ENCODE measurements around the gene TUBA1B. TPM values are rescaled to one million over a fixed set of nuclear protein-coding genes. Genes with fewer than 3 reads are reported as not detected.

TUBA1B gene
- total and polyA plus RNA-seq, 2 of the 13 experiments (the other 11 are each of a cell fraction or from before 2014, with no cell fraction given), result 1,275 to 1,353 TPM

DNA sequence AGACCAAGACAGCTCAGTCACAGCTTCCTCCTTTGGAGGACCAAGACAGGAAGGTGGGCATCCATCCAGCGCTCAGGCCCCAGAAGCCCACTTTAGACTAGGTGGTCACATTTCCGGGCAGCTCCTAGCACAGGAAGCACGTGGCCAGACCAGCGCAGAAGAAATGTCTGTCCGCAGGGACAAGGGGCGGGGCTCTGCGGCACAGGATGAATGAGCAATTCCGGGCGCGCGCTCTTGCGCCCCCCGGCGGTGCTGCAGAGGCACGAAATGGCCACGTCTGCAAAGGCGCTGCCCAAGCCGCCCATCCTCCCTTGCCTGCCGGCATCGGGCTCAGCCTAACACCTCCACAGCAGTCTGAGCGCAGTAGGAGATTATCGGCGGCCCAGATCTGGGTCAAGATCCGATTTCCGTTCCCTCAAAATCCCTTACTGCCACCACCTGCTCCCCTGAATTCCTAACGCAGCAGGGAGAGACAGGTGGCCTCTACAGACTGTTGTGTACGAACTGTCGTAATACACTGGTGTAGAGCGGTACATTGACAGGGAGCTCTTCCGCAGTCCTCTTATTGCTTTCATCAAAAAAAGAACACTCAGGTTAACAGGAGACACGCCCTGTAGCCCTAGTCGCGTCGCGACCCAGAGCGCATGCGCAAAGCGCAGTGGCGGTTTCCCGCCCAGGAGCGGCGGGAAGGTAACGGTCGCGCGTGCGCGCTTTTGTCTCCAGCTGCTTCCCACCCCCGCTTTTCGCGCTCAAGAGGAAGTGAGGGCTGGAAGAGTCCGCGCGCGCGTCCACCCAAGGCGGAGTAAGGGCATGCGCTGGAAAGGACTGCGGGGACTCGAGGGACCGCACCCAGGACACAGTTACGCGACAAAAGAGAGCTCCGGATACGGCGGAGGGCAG lies 794 bp downstream of the TUBA1B start (continued):
- TF ChIP-seq ZBTB34 (CRISPR knock-in tag; IDR thresholded peaks at IDR 0.05) (peak; percentile 64; the same call in 1 of the 2 replicates), ZNF225 (CRISPR knock-in tag; IDR thresholded peaks at IDR 0.05) (no peak), HNRNPLL (IDR thresholded peaks at IDR 0.05; ENCODE audit: low read depth, low read length, poor library complexity, severe bottlenecking) (no peak), ZNF484 (CRISPR knock-in tag; IDR thresholded peaks at IDR 0.05; ENCODE audit: borderline replicate concordance, low read depth) (no peak), ARHGAP35 (CRISPR knock-in tag; IDR thresholded peaks at IDR 0.05; ENCODE audit: borderline replicate concordance) (peak; percentile 34), ZKSCAN5 (CRISPR knock-in tag; IDR thresholded peaks at IDR 0.05) (peak; percentile 61; the same call in 1 of the 2 replicates), CEBPZ (IDR thresholded peaks at IDR 0.05; ENCODE audit: low read length) (no peak), ZNF280B (CRISPR knock-in tag; IDR thresholded peaks at IDR 0.05; ENCODE audit: borderline replicate concordance) (no peak; the same call in 1 of the 2 replicates), KLF9 (CRISPR knock-in tag; IDR thresholded peaks at IDR 0.05; ENCODE audit: low read depth) (peak; percentile 66)
- TF ChIP-seq, protein P1, sequence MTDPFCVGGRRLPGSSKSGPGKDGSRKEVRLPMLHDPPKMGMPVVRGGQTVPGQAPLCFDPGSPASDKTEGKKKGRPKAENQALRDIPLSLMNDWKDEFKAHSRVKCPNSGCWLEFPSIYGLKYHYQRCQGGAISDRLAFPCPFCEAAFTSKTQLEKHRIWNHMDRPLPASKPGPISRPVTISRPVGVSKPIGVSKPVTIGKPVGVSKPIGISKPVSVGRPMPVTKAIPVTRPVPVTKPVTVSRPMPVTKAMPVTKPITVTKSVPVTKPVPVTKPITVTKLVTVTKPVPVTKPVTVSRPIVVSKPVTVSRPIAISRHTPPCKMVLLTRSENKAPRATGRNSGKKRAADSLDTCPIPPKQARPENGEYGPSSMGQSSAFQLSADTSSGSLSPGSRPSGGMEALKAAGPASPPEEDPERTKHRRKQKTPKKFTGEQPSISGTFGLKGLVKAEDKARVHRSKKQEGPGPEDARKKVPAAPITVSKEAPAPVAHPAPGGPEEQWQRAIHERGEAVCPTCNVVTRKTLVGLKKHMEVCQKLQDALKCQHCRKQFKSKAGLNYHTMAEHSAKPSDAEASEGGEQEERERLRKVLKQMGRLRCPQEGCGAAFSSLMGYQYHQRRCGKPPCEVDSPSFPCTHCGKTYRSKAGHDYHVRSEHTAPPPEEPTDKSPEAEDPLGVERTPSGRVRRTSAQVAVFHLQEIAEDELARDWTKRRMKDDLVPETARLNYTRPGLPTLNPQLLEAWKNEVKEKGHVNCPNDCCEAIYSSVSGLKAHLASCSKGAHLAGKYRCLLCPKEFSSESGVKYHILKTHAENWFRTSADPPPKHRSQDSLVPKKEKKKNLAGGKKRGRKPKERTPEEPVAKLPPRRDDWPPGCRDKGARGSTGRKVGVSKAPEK (CRISPR knock-in tag; IDR thresholded peaks at IDR 0.05; ENCODE audit: borderline replicate concordance), result no peak
- TF ChIP-seq, protein P2, sequence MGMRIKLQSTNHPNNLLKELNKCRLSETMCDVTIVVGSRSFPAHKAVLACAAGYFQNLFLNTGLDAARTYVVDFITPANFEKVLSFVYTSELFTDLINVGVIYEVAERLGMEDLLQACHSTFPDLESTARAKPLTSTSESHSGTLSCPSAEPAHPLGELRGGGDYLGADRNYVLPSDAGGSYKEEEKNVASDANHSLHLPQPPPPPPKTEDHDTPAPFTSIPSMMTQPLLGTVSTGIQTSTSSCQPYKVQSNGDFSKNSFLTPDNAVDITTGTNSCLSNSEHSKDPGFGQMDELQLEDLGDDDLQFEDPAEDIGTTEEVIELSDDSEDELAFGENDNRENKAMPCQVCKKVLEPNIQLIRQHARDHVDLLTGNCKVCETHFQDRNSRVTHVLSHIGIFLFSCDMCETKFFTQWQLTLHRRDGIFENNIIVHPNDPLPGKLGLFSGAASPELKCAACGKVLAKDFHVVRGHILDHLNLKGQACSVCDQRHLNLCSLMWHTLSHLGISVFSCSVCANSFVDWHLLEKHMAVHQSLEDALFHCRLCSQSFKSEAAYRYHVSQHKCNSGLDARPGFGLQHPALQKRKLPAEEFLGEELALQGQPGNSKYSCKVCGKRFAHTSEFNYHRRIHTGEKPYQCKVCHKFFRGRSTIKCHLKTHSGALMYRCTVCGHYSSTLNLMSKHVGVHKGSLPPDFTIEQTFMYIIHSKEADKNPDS (CRISPR knock-in tag; IDR thresholded peaks at IDR 0.05), result no peak
- TF ChIP-seq, protein P3, sequence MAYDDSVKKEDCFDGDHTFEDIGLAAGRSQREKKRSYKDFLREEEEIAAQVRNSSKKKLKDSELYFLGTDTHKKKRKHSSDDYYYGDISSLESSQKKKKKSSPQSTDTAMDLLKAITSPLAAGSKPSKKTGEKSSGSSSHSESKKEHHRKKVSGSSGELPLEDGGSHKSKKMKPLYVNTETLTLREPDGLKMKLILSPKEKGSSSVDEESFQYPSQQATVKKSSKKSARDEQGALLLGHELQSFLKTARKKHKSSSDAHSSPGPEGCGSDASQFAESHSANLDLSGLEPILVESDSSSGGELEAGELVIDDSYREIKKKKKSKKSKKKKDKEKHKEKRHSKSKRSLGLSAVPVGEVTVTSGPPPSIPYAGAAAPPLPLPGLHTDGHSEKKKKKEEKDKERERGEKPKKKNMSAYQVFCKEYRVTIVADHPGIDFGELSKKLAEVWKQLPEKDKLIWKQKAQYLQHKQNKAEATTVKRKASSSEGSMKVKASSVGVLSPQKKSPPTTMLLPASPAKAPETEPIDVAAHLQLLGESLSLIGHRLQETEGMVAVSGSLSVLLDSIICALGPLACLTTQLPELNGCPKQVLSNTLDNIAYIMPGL (CRISPR knock-in tag; IDR thresholded peaks at IDR 0.05; ENCODE audit: borderline replicate concordance in 1 of 2, low read depth in 1 of 2), result peak; percentile 94 to 95
